ENCODE measurements around the gene COBLL1.

GRCh38 chr2:164757934-164758695 lies 83.5 kb downstream of the COBLL1 start:
- TF ChIP-seq CTCF (IDR thresholded peaks at IDR 0.05; ENCODE audit: insufficient read depth, low read depth, low read length) = no peak
- no peak for TF ChIP-seq EZH2 (IDR thresholded peaks at IDR 0.05; ENCODE audit: insufficient read depth, low read length)
